Natural killer cell treated with Interleukin-12 subunit alpha and Interleukin-12 subunit beta and Interleukin-15 and Interleukin-18, amount 100 ng/mL, for 72 hours (primary cell): ENCODE results near the gene DIDO1. TPM values are rescaled to one million over a fixed set of nuclear protein-coding genes. Genes with fewer than 3 reads are reported as not detected.
A peak's percentile ranks its signal among the peaks of the same experiment; 100 is the strongest.

Experiments used
- ATAC-seq, 2 donors: fragments of 150-1000 bp; cut with Tn5 transposase in 1 of 2; sonication (Bioruptor Pico), chemical (Tn5 transposase) in 1 of 2; 2 replicates each; pipeline ENCODE4 v1.10.0; 2021
- DNase-seq: peaks from one replicate; pipeline ENCODE4 v3.0.0; 2022; ENCODE audit warnings: low spot score
- H3K27ac Mint-ChIP-seq, 2 donors: 1 replicate in 1 of 2; 2 replicates in 1 of 2; pipeline ENCODE4 v1.8.0; 2022; ENCODE audit warnings: mixed read lengths in 2 of 2, mild to moderate bottlenecking in 1 of 2, moderate library complexity in 1 of 2
- H3K27me3 Mint-ChIP-seq, 2 donors: 1 replicate in 1 of 2; 2 replicates in 1 of 2; pipeline ENCODE4 v1.8.0; 2022; ENCODE audit warnings: mixed read lengths in 2 of 2
- H3K36me3 Mint-ChIP-seq: one replicate; pipeline ENCODE4 v1.8.0; 2022; ENCODE audit warnings: mixed read lengths
- H3K4me1 Mint-ChIP-seq, 2 donors: 1 replicate in 1 of 2; 2 replicates in 1 of 2; pipeline ENCODE4 v1.8.0; 2022; ENCODE audit warnings: low read depth in 2 of 2, mixed read lengths in 2 of 2, mild to moderate bottlenecking in 1 of 2
- H3K4me3 Mint-ChIP-seq: one replicate; pipeline ENCODE4 v1.8.0; 2022; ENCODE audit warnings: mixed read lengths
- H3K9me3 Mint-ChIP-seq: 2 replicates; pipeline ENCODE4 v1.8.0; 2022; ENCODE audit warnings: mixed read lengths
- total RNA-seq, 2 donors: library from RNA; stranded (reverse); gene quantifications; one replicate each; pipeline ENCODE4 v1.2.3, GENCODE V29; 2022

The DIDO1 gene
- total RNA-seq, 2 donors from 2014 or later: 57.6 to 81.1 TPM

GRCh38 chr20:62889411-62889810 lies 36.9 kb downstream of the DIDO1 start:
- H3K36me3 Mint-ChIP-seq: peaks cover 14% of the 10 kb centered on the region
- DNase-seq (no peak), ATAC-seq (no peak)
- H3K9me3 Mint-ChIP-seq: no peaks in the 10 kb centered on the region
- H3K27ac Mint-ChIP-seq: no peak overlapping the region
- no peaks in the 10 kb centered on the region for H3K27me3 Mint-ChIP-seq
- no peak overlapping the region for H3K4me3 Mint-ChIP-seq
- H3K4me1 Mint-ChIP-seq: peaks cover 0 to 17% of the 10 kb centered on the region in 2 donors

- Mint-ChIP-seq H3K27me3 (no peaks in the 10 kb centered on the region), H3K4me3 (no peak overlapping the region), H3K36me3 (peaks cover 10% of the 10 kb centered on the region), H3K9me3 (no peaks in the 10 kb centered on the region), H3K4me1 (peaks cover 0 to 18% of the 10 kb centered on the region in 2 donors), H3K27ac (no peak overlapping the region)
- DNase-seq (no peak), ATAC-seq (no peak)
Observed at GRCh38 chr20:62888910-62889309, 37.4 kb downstream of the DIDO1 start.

- Mint-ChIP-seq H3K27me3 (no peaks in the 10 kb centered on the region), H3K36me3 (peaks cover 9% of the 10 kb centered on the region), H3K4me1 (peaks cover 0 to 18% of the 10 kb centered on the region in 2 donors), H3K9me3 (no peaks in the 10 kb centered on the region), H3K4me3 (no peak overlapping the region), H3K27ac (no peak overlapping the region)
- ATAC-seq (no peak), DNase-seq (no peak)
Observed at GRCh38 chr20:62888406-62888805, 37.9 kb downstream of the DIDO1 start.

GRCh38 chr20:62887860-62888239 lies 38.5 kb downstream of the DIDO1 start:
- H3K9me3 Mint-ChIP-seq: no peaks in the 10 kb centered on the region
- peak in 1 of 2 donors; percentile 5 for ATAC-seq
- H3K27me3 Mint-ChIP-seq: no peaks in the 10 kb centered on the region
- DNase-seq: no peak
- peaks cover 9% of the 10 kb centered on the region for H3K36me3 Mint-ChIP-seq
- peaks cover 0 to 18% of the 10 kb centered on the region in 2 donors for H3K4me1 Mint-ChIP-seq
- H3K27ac Mint-ChIP-seq: no peak overlapping the region
- H3K4me3 Mint-ChIP-seq: no peak overlapping the region

GRCh38 chr20:62887152-62887859 lies 39.0 kb downstream of the DIDO1 start:
- Mint-ChIP-seq H3K4me3 (no peak overlapping the region), H3K9me3 (no peaks in the 10 kb centered on the region), H3K36me3 (peaks cover 9% of the 10 kb centered on the region), H3K27ac (peak overlapping the region in 1 of 2 donors; percentile 30), H3K27me3 (no peaks in the 10 kb centered on the region), H3K4me1 (peaks cover 0 to 18% of the 10 kb centered on the region in 2 donors)
- DNase-seq (peak; percentile 76), ATAC-seq (peak; percentile 45 to 84)

- Mint-ChIP-seq H3K9me3 (no peaks in the 10 kb centered on the region), H3K4me3 (no peak overlapping the region), H3K27ac (peak overlapping the region in 1 of 2 donors; percentile 30), H3K27me3 (no peaks in the 10 kb centered on the region), H3K4me1 (peaks cover 3 to 14% of the 10 kb centered on the region in 2 donors), H3K36me3 (peaks cover 6% of the 10 kb centered on the region)
- DNase-seq (no peak), ATAC-seq (no peak)
Observed at GRCh38 chr20:62886709-62887058, 39.6 kb downstream of the DIDO1 start.

GRCh38 chr20:62885896-62886708 lies 40.2 kb downstream of the DIDO1 start:
- ATAC-seq (no peak), DNase-seq (no peak)
- H3K27me3 Mint-ChIP-seq: no peaks in the 10 kb centered on the region
- H3K27ac Mint-ChIP-seq: no peak overlapping the region
- H3K9me3 Mint-ChIP-seq: no peaks in the 10 kb centered on the region
- H3K4me1 Mint-ChIP-seq: peaks cover 6 to 17% of the 10 kb centered on the region in 2 donors
- H3K4me3 Mint-ChIP-seq: no peak overlapping the region
- H3K36me3 Mint-ChIP-seq: peaks cover 6% of the 10 kb centered on the region

GRCh38 chr20:62885046-62885895 lies 41.0 kb downstream of the DIDO1 start:
- no peaks in the 10 kb centered on the region for H3K9me3 Mint-ChIP-seq
- no peaks in the 10 kb centered on the region for H3K27me3 Mint-ChIP-seq
- DNase-seq (no peak), ATAC-seq (no peak)
- H3K36me3 Mint-ChIP-seq: peaks cover 6% of the 10 kb centered on the region
- no peak overlapping the region for H3K27ac Mint-ChIP-seq
- H3K4me3 Mint-ChIP-seq: no peak overlapping the region
- peaks cover 6 to 14% of the 10 kb centered on the region in 2 donors for H3K4me1 Mint-ChIP-seq

GRCh38 chr20:62884556-62884955 lies 41.7 kb downstream of the DIDO1 start:
- no peak for ATAC-seq
- Mint-ChIP-seq H3K4me1 (peaks cover 6 to 14% of the 10 kb centered on the region in 2 donors), H3K36me3 (peaks cover 6% of the 10 kb centered on the region), H3K27ac (no peak overlapping the region), H3K9me3 (no peaks in the 10 kb centered on the region), H3K4me3 (no peak overlapping the region), H3K27me3 (no peaks in the 10 kb centered on the region)
- DNase-seq: no peak

- H3K27me3 Mint-ChIP-seq: no peaks in the 10 kb centered on the region
- no peaks in the 10 kb centered on the region for H3K9me3 Mint-ChIP-seq
- H3K27ac Mint-ChIP-seq: no peak overlapping the region
- peaks cover 6% of the 10 kb centered on the region for H3K36me3 Mint-ChIP-seq
- H3K4me1 Mint-ChIP-seq: peaks cover 6 to 11% of the 10 kb centered on the region in 2 donors
- DNase-seq: no peak
- ATAC-seq: no peak
- H3K4me3 Mint-ChIP-seq: no peak overlapping the region
Observed at GRCh38 chr20:62882426-62882825, 43.9 kb downstream of the DIDO1 start.

- H3K4me3 Mint-ChIP-seq: no peak overlapping the region
- no peak overlapping the region for H3K27ac Mint-ChIP-seq
Observed at GRCh38 chr20:62881662-62882395, 44.5 kb downstream of the DIDO1 start.

GRCh38 chr20:62880935-62881661 lies 45.2 kb downstream of the DIDO1 start:
- ATAC-seq (no peak), DNase-seq (no peak)
- peaks cover 6% of the 10 kb centered on the region for H3K36me3 Mint-ChIP-seq
- H3K4me3 Mint-ChIP-seq: no peak overlapping the region
- no peak overlapping the region for H3K27ac Mint-ChIP-seq
- peaks cover 6 to 9% of the 10 kb centered on the region in 2 donors for H3K4me1 Mint-ChIP-seq
- no peaks in the 10 kb centered on the region for H3K9me3 Mint-ChIP-seq
- H3K27me3 Mint-ChIP-seq: no peaks in the 10 kb centered on the region

More at GRCh38 chr20:62881662-62882395, 44.5 kb downstream of the DIDO1 start:
- no peaks in the 10 kb centered on the region for H3K9me3 Mint-ChIP-seq
- H3K27me3 Mint-ChIP-seq: no peaks in the 10 kb centered on the region
- no peak for ATAC-seq
- H3K4me1 Mint-ChIP-seq: peaks cover 6 to 8% of the 10 kb centered on the region in 2 donors
- peaks cover 6% of the 10 kb centered on the region for H3K36me3 Mint-ChIP-seq
- no peak for DNase-seq
